NT2/D1 (cell line): ENCODE measurements around the gene MTREX.

Experiments
- SUZ12 ChIP-seq: IDR thresholded peaks from 2 replicates; pipeline ENCODE4 v1.6.1; 2011; ENCODE audit not compliant: insufficient read length, insufficient read depth; ENCODE audit errors: extremely low read depth
- YY1 ChIP-seq: IDR thresholded peaks from 2 replicates; pipeline ENCODE4 v1.6.1; 2011; ENCODE audit not compliant: insufficient read length, insufficient read depth
- ZNF274 ChIP-seq: IDR thresholded peaks from 2 replicates; pipeline ENCODE4 v1.6.1; 2011; ENCODE audit warnings: mild to moderate bottlenecking, low read depth, low read length

DNA sequence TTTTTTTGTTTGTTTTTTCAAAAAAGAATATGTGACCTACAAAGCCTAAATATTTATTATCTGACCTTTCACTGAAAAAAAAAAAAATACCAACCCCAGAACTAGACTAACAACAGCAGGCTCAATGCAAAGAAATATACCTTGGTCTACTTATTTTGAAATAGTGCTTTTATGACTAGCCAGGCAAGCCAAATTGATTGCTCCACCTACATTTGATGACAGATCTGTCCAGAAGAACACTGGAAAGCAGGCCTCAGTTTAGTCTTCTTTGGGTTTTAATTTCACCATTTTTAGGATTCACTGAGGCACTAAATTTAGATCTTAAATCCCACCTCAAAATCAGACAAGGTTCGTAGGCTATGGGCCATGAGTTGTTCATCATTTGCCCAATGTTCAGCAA is 129.7 kb downstream of the MTREX start:
- TF ChIP-seq ZNF274 (no peak), YY1 (no peak), SUZ12 (no peak)
